IPS DF 4.7 (cell line): ENCODE data around the gene CHKB.

ENCODE experiments used
- DNase-seq: peaks from one replicate; pipeline ENCODE4 v3.0.0-alpha.2; 2013; ENCODE audit warnings: low spot score; ENCODE audit errors: extremely low read depth

CHKB gene

DNA sequence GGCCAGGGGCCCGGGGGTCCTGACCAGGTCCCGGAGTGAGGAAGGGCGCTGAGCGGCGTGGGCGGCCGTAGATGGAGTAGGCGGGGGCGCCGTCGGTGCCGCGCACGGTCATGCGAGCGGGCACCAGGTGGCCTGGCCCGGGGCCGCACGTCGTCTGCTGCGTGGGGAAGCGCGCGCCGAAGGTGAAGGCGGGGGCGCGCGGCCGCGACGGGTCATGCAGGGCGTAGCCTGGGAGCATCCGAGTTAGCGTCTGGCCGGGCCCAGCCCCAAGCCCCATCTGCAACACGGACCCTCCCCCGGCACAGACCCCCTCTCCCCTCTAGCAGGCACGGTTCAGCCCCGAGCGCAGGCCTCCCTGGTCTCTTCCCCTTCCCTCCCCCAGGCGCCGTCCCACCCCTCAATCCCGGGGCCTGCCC is 51.1 kb downstream of the CHKB start:
- no peak for DNase-seq

- no peak for DNase-seq
These were observed 51.6 kb downstream of the CHKB start for GRCh38 chr22:50530877-50531545.

DNA sequence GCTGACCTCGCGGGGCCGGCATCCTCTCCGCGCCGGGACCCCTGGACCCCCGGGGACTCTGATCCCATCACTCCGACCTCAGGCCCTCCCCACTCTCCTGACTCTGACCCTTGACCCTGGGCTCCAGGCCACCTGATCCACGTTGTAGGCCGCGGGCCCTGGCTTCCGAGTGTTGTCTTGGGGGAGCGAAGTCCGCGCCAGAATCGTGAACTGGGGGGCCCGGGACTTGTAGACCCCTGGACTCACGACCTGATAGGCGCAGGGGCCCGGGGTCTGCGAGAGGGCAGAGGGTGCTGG is 52.1 kb downstream of the CHKB start:
- no peak for DNase-seq

- no peak for DNase-seq
These were observed 52.6 kb downstream of the CHKB start, which contains the start of gene TYMP for GRCh38 chr22:50529897-50530579. TYMP (minus strand) TSS chr22:50530012; CDS start chr22:50529709, 303 bp downstream.

DNA sequence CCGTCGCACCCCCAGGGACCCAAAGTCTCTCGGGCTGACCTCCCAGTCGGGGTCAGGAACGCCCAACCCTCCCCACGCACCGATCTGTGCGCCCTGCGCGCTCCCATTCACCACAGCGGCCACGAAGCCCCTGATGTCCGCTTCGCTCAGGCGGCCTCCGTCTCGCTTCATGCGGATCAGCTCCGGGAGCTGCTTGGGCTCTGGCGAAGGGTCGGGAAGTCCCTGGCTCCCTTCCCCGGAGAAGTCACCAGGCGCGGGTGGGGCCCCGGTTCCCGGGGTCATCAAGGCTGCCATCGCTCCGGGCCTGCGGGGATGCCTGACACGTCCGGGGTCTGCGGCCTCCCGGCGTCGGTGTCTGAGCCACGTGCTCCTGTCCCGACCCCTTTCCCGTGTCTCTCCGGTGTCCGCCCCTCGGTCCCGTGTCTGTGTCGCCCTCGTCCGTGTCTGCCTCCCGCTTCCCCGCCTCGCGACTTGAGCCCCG is 53.2 kb downstream of the CHKB start:
- DNase-seq: no peak
